Lung (tissue), 12 donors: ENCODE measurements around the gene STOML1. TPM values are rescaled to one million over a fixed set of nuclear protein-coding genes. Genes with fewer than 3 reads are reported as not detected.

Experiments
- ATAC-seq: fragments of 200-7000 bp; cut with Tn5 transposase; one replicate; pipeline ENCODE4 v1.9.1; 2020; ENCODE audit warnings: moderate number of reproducible peaks; ENCODE audit not compliant: insufficient read depth, low FRiP score
- DNase-seq, 3 donors: peaks; one replicate each; pipeline ENCODE4 v3.0.0-alpha.2; 2013 to 2017
- H3K27ac ChIP-seq, 2 donors: one replicate each; pipeline ENCODE4 v1.5.1; 2013; ENCODE audit warnings: mild to moderate bottlenecking in 2 of 2, moderate library complexity in 2 of 2, control low read depth in 1 of 2, inconsistent platforms in 1 of 2, low read depth in 1 of 2, low read length in 1 of 2
- H3K27me3 ChIP-seq, 3 donors: one replicate each; pipeline ENCODE4 v1.5.1; 2013; ENCODE audit warnings: low read length in 2 of 3; ENCODE audit not compliant: control insufficient read depth in 3 of 3, insufficient read depth in 3 of 3
- H3K36me3 ChIP-seq, 4 donors: one replicate each; pipeline ENCODE4 v1.5.1; 2013; ENCODE audit warnings: low read length in 4 of 4, mild to moderate bottlenecking in 1 of 4, moderate library complexity in 1 of 4; ENCODE audit not compliant: control insufficient read depth in 4 of 4, insufficient read depth in 4 of 4
- H3K4me1 ChIP-seq, 5 donors: one replicate each; pipeline ENCODE4 v1.5.1; 2013; ENCODE audit warnings: low read length in 5 of 5, mild to moderate bottlenecking in 2 of 5, moderate library complexity in 1 of 5; ENCODE audit not compliant: control insufficient read depth in 5 of 5, insufficient read depth in 5 of 5
- H3K4me3 ChIP-seq: one replicate; pipeline ENCODE4 v1.5.1; 2013; ENCODE audit warnings: mild to moderate bottlenecking, control low read depth, moderate library complexity
- H3K9ac ChIP-seq, 2 donors: one replicate each; pipeline ENCODE4 v1.5.1; 2013; ENCODE audit warnings: low read length in 2 of 2, control low read depth in 1 of 2; ENCODE audit not compliant: insufficient read depth in 1 of 2
- H3K9me3 ChIP-seq, 4 donors: one replicate each; pipeline ENCODE4 v1.5.1; 2013; ENCODE audit warnings: low read length in 3 of 4, mild to moderate bottlenecking in 1 of 4, moderate library complexity in 1 of 4; ENCODE audit not compliant: control insufficient read depth in 4 of 4, insufficient read depth in 3 of 4
- WGBS, 2 donors: extraction: QIAGEN DNeasy Blood & Tissue Kit; methylation state at CpG; one replicate each; pipeline ENCODE4 v1.1.7; 2013; 5-methylcytosine and 5-hydroxymethylcytosine counted together
- polyA plus RNA-seq, 2 donors: library from polyadenylated mRNA; stranded (reverse); fragments of 200-250 nt; gene quantifications; one replicate each; pipeline ENCODE4 v1.2.1, GENCODE V29; 2013
- total RNA-seq, 2 donors: library from RNA; depleted of rRNA in 1 of 2; stranded (reverse); fragments of >200 nt in 1 of 2; gene quantifications; one replicate each; pipeline ENCODE4 v1.2.1, GENCODE V29; 2014 to 2021
- TF ChIP-seq, protein P1 (sequence below): IDR thresholded peaks from 2 replicates; pipeline ENCODE4 v1.5.1; 2012; ENCODE audit warnings: mild to moderate bottlenecking; ENCODE audit errors: control extremely low read depth, extremely low read depth
- donor health status: control.
- donor health status: control.
- donor health status: Bipolar disorder and iron deficiency.
- donor health status: healthy.
- donor health status: DM: yes; HTN: yes; CAD: no.

The STOML1 gene
- total and polyA plus RNA-seq, 4 donors, result 10.3 to 35.4 (median 26.9) TPM

DNA sequence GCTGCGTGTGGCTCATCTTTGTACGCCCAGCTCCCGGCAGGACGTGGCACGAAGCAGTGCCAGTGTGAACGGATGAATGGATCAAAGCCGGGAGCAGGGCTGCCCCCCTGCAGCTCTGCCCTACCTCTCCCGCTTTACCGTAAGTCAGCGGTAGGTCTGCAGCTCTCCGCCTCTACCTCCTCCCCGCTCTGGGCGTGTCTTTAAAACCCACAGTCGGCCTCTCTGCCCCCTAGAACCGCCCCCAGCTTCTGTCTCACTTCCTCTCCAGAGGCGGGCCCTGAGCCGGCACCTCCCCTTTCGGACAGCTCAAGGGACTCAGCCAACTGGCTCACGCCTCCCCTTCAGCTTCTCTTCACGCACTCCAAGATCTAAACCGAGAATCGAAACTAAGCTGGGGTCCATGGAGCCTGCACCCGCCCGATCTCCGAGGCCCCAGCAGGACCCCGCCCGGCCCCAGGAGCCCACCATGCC, 2.4 kb upstream of the STOML1 start, which contains the start of gene PML:
Gene PML, plus strand, starts transcription at position 304 of the 471 bp plus-strand sequence. Its CDS starts 97 bp downstream, at position 401.
- WGBS, 2 donors, result 0 to 1% methylated on average over 27 of the region's 27 CpGs

DNA sequence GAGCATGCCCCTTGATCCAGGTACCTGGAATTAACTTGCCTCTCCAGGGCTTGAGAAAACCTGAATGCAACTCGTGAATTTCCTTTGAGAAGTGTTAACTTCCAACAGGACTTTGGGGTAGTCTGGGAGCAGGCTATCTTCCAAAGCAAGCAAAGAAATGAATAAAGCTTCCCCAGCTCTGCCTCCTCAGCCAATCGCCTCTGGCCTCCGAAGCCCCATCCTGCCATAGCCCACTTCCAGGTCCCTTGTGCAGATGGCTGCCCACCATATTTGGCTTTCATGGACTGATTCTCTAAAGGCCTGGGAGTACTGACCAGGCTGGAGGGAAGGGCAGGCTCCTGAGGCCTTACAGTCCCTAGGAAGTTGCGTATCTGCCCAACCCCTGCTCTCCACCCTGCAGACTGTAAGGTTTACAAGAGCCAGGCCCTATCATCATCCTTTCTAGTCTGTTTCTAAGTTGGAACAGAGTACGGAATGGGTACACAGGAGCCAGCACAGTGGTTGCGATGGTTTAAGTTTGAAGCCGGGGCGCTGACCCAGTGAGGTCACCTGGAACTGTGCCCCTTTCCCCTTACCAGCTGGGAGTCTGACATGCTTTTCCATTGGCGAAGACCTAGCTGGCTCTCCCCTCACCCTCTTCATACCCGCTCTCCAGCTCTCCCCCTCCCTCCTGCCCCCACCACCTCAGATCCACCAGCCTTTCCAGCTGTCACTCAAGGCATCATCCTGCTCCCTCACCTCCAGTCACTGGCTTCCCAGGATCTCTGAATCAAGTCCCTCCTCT, 1.3 kb upstream of the STOML1 start:
- DNase-seq (peak in 1 of 3 donors; percentile 2), ATAC-seq (no peak)
- 93 to 95% methylated on average over 10 of the region's 10 CpGs for WGBS, 2 donors
- TF ChIP-seq, protein P1, sequence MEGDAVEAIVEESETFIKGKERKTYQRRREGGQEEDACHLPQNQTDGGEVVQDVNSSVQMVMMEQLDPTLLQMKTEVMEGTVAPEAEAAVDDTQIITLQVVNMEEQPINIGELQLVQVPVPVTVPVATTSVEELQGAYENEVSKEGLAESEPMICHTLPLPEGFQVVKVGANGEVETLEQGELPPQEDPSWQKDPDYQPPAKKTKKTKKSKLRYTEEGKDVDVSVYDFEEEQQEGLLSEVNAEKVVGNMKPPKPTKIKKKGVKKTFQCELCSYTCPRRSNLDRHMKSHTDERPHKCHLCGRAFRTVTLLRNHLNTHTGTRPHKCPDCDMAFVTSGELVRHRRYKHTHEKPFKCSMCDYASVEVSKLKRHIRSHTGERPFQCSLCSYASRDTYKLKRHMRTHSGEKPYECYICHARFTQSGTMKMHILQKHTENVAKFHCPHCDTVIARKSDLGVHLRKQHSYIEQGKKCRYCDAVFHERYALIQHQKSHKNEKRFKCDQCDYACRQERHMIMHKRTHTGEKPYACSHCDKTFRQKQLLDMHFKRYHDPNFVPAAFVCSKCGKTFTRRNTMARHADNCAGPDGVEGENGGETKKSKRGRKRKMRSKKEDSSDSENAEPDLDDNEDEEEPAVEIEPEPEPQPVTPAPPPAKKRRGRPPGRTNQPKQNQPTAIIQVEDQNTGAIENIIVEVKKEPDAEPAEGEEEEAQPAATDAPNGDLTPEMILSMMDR, result no peak
- Histone ChIP-seq H3K9ac (peak overlapping the region in 1 of 2 donors; percentile 85), H3K4me1 (peaks cover 8 to 52% (median 10%) of the 10 kb centered on the region in 5 donors), H3K27ac (peak overlapping the region in 1 of 2 donors; percentile 83), H3K27me3 (no peaks in the 10 kb centered on the region), H3K36me3 (peaks cover 0 to 8% (median 2%) of the 10 kb centered on the region in 4 donors), H3K9me3 (no peaks in the 10 kb centered on the region), H3K4me3 (no peak overlapping the region)

More for the DNA sequence above, 2.4 kb upstream of the STOML1 start, which contains the start of gene PML:
- TF ChIP-seq, protein P1, result no peak
- peak within 1 kb of the TSS; percentile 81 to 90 for H3K9ac ChIP-seq
- H3K4me1 ChIP-seq, result peaks cover 7 to 52% (median 10%) of the 10 kb centered on the region in 5 donors
- DNase-seq (peak; percentile 96 to 98 (median 97)), ATAC-seq (peak; percentile 84)
- H3K27me3 ChIP-seq, result no peaks in the 10 kb centered on the region
- peak within 1 kb of the TSS; percentile 88 to 89 for H3K27ac ChIP-seq
- no peaks in the 10 kb centered on the region for H3K9me3 ChIP-seq
- peaks cover 3 to 10% (median 9%) of the 10 kb centered on the region in 4 donors for H3K36me3 ChIP-seq
- peak within 1 kb of the TSS; percentile 99 for H3K4me3 ChIP-seq

DNA sequence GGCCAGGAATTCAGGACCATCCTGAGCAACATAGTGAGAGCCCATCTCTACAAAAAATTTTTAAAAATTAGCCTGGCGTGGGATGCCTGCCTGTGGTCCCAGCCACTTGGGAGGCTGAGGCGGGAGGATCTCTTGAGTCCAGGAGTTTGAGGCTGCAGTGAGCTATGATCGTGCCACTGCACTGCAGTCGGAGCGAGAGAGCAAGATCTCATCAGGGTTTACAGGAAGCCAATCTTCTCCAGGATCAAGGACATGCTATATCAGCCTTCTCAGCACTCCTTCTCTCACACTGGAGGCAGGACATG, 451 bp upstream of the STOML1 start:
- ATAC-seq, result no peak
- Histone ChIP-seq H3K4me3 (no peak overlapping the region), H3K27ac (peak overlapping the region; percentile 44 to 61), H3K9me3 (no peaks in the 10 kb centered on the region), H3K27me3 (no peaks in the 10 kb centered on the region), H3K9ac (no peak overlapping the region), H3K36me3 (peaks cover 0 to 4% (median 0%) of the 10 kb centered on the region in 4 donors), H3K4me1 (peaks cover 8 to 52% (median 12%) of the 10 kb centered on the region in 5 donors)
- TF ChIP-seq, protein P1, result no peak
- DNase-seq, result no peak
- whole genome bisulfite sequencing, 2 donors, result 65 to 72% methylated on average over 5 of the region's 5 CpGs
